Smooth muscle cell (in vitro differentiated cells): ENCODE data around the gene CDKN1C. TPM values are rescaled to one million over a fixed set of nuclear protein-coding genes. Genes with fewer than 3 reads are reported as not detected.

Source experiments
- DNase-seq: peaks from one replicate; lab custom pipeline; 2025; ENCODE audit not compliant: unreplicated experiment; lab: John Stamatoyannopoulos, UW
- H2AFZ ChIP-seq: fragments of 200-600 bp; sonication (generic); 2 replicates; pipeline ENCODE4 v1.6.0; 2016; ENCODE audit warnings: antibody characterized with exemption, low read depth, mild to moderate bottlenecking
- H3F3A ChIP-seq: fragments of 200-600 bp; sonication (generic); 2 replicates; pipeline ENCODE4 v1.6.0; 2017; ENCODE audit warnings: antibody characterized with exemption, low read depth
- H3K27ac ChIP-seq: fragments of 200-600 bp; sonication (generic); 2 replicates; pipeline ENCODE4 v1.5.1; 2016; ENCODE audit warnings: low read depth, mild to moderate bottlenecking
- H3K27me3 ChIP-seq: fragments of 200-600 bp; sonication (generic); 2 replicates; pipeline ENCODE4 v1.6.1; 2016; ENCODE audit warnings: low read depth, mild to moderate bottlenecking
- H3K36me3 ChIP-seq: fragments of 200-600 bp; sonication (generic); 2 replicates; pipeline ENCODE4 v1.5.1; 2016; ENCODE audit warnings: low read depth
- H3K4me1 ChIP-seq: fragments of 200-600 bp; sonication (generic); 2 replicates; pipeline ENCODE4 v1.5.1; 2016; ENCODE audit warnings: low read depth
- H3K4me2 ChIP-seq: fragments of 200-600 bp; sonication (generic); 2 replicates; pipeline ENCODE4 v1.6.0; 2016; ENCODE audit warnings: mild to moderate bottlenecking
- H3K4me3 ChIP-seq: fragments of 200-600 bp; sonication (generic); 2 replicates; pipeline ENCODE4 v1.5.1; 2016; ENCODE audit warnings: mild to moderate bottlenecking
- H3K79me2 ChIP-seq: fragments of 200-600 bp; sonication (generic); 2 replicates; pipeline ENCODE4 v1.6.0; 2016; ENCODE audit warnings: low read depth, mild to moderate bottlenecking
- H3K9ac ChIP-seq: fragments of 200-600 bp; sonication (generic); 2 replicates; pipeline ENCODE4 v1.6.0; 2016; ENCODE audit warnings: low read depth
- H3K9me3 ChIP-seq: fragments of 200-600 bp; sonication (generic); replicated peaks from 2 replicates; pipeline ENCODE4 v1.5.1; 2016; ENCODE audit warnings: low read depth
- H4K20me1 ChIP-seq: fragments of 200-600 bp; sonication (generic); 2 replicates; pipeline ENCODE4 v1.6.0; 2016; ENCODE audit warnings: low read depth
- CTCF ChIP-seq: fragments of 200-600 bp; sonication (generic); IDR thresholded peaks from 2 replicates; pipeline ENCODE4 v1.5.1; 2017; ENCODE audit warnings: borderline replicate concordance, mild to moderate bottlenecking, antibody characterized with exemption; ENCODE audit not compliant: insufficient read depth, poor library complexity, severe bottlenecking
- WGBS: methylation state at CpG from one replicate; pipeline ENCODE4 v1.1.7; 2016; ENCODE audit warnings: low lambda C conversion rate; 5-methylcytosine and 5-hydroxymethylcytosine counted together
- polyA plus RNA-seq: library from polyadenylated mRNA; unstranded; fragments of >200 nt; fragmentation: Nextera tagmentation; extraction: Ambion mirVana; gene quantifications from 2 replicates; pipeline ENCODE4 v1.2.1, GENCODE V29; 2016
- total RNA-seq: library from RNA; depleted of rRNA; stranded (reverse); fragments of >200 nt; gene quantifications from 2 replicates; pipeline ENCODE4 v1.2.3, GENCODE V29; 2014

Gene CDKN1C
- total and polyA plus RNA-seq, 2 experiments from 2014 or later = 171 to 392 TPM

- Histone ChIP-seq H3K79me2 (peaks cover 15% of the 10 kb centered on the region), H3F3A (no peaks in the 10 kb centered on the region), H3K36me3 (no peaks in the 10 kb centered on the region), H2AFZ (no peak overlapping the region), H3K4me1 (peaks cover 6% of the 10 kb centered on the region), H3K27ac (peak overlapping the region; percentile 81), H3K4me3 (peak overlapping the region; percentile 78), H4K20me1 (peaks cover 25% of the 10 kb centered on the region), H3K4me2 (peak overlapping the region; percentile 98), H3K27me3 (no peaks in the 10 kb centered on the region), H3K9me3 (no peaks in the 10 kb centered on the region), H3K9ac (peak overlapping the region; percentile 74)
- peak; percentile 54 for DNase-seq
- WGBS = 2% methylated on average over 16 of the region's 48 CpGs
- TF ChIP-seq CTCF = no peak
Measured at GRCh38 chr11:2929531-2929949, 44.0 kb upstream of the CDKN1C start.

GRCh38 chr11:2928605-2929530, 43.3 kb upstream of the CDKN1C start, which contains the start of gene PHLDA2:
Gene PHLDA2 (minus strand): TSS chr11:2929420. CDS start chr11:2929364, 56 bp downstream.
- H4K20me1 ChIP-seq = peaks cover 25% of the 10 kb centered on the region

GRCh38 chr11:2927851-2928604, 42.5 kb upstream of the CDKN1C start:
- Histone ChIP-seq H4K20me1 (peaks cover 25% of the 10 kb centered on the region), H2AFZ (no peak overlapping the region), H3K4me2 (peak overlapping the region; percentile 98), H3K4me1 (peaks cover 6% of the 10 kb centered on the region), H3F3A (no peaks in the 10 kb centered on the region), H3K79me2 (peaks cover 15% of the 10 kb centered on the region), H3K27ac (peak overlapping the region; percentile 72), H3K36me3 (no peaks in the 10 kb centered on the region), H3K4me3 (peak overlapping the region; percentile 78), H3K27me3 (no peaks in the 10 kb centered on the region), H3K9ac (peak overlapping the region; percentile 86), H3K9me3 (no peaks in the 10 kb centered on the region)
- DNase-seq = no peak
- 26% methylated on average over 25 of the region's 25 CpGs for WGBS
- no peak for TF ChIP-seq CTCF

More at GRCh38 chr11:2928605-2929530, 43.3 kb upstream of the CDKN1C start, which contains the start of gene PHLDA2:
- H2AFZ ChIP-seq = no peak within 1 kb of the TSS
- H3K9me3 ChIP-seq = no peaks in the 10 kb centered on the region
- peak within 1 kb of the TSS; percentile 86 for H3K9ac ChIP-seq
- TF ChIP-seq CTCF = no peak
- no peaks in the 10 kb centered on the region for H3F3A ChIP-seq
- peak within 1 kb of the TSS; percentile 81 for H3K27ac ChIP-seq
- peaks cover 15% of the 10 kb centered on the region for H3K79me2 ChIP-seq
- no peak for DNase-seq
- H3K4me3 ChIP-seq = peak within 1 kb of the TSS; percentile 78
- H3K27me3 ChIP-seq = no peaks in the 10 kb centered on the region
- H3K36me3 ChIP-seq = no peaks in the 10 kb centered on the region
- WGBS = 2% methylated on average over 78 of the region's 113 CpGs
- peak within 1 kb of the TSS; percentile 98 for H3K4me2 ChIP-seq
- peaks cover 6% of the 10 kb centered on the region for H3K4me1 ChIP-seq
